Colon (tissue), 2 donors: Measurements from ENCODE around the gene PML.
"Not testable (repeated sequence)": the region's sequence is repeated elsewhere in the genome, so short reads cannot be mapped to it uniquely, and the experiment has no call there.

Experiments
- FAIRE-seq: peaks from 2 replicates; lab custom pipeline; 2012; peaks lifted over from hg19 to GRCh38; lab: Jason Lieb, UNC
- donor health status: control.
- donor health status: control.

The PML gene

DNA sequence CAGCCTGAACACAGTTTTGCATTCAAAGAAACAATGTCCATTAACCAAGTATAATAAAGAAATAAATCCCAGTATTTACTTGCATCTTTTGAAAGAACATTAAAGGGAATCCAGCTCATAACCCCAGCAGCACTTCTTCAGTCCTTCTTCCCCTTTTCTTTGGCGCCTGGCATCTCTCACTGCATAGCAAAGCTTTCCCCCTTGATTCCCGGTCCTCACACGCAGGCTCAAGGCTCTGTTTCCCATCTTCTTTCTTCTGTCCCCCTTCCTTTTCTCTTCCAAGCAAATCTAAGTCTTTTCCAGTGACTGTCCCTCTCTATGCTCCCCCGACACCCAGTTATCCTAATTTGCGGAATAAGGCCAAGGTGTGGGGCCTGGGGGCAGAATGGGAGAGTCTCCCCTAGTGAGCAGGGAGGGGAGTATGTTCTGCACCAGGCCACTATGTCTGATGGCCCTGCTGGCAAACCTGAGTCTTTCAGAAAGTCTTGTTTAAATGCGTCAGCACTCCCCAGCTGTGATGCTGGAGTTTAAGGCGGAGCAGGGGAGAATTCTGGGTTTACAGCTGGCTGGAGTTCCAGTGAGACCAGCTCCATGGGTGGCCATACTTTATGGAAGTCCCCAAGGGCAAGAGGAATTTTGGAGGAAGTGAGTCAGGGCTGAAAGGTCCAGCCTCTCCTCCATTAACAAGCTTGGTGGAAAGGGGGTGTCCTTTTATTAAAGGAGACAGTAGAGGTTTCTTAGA is 45.8 kb downstream of the PML start:
- FAIRE-seq, result no peak

DNA sequence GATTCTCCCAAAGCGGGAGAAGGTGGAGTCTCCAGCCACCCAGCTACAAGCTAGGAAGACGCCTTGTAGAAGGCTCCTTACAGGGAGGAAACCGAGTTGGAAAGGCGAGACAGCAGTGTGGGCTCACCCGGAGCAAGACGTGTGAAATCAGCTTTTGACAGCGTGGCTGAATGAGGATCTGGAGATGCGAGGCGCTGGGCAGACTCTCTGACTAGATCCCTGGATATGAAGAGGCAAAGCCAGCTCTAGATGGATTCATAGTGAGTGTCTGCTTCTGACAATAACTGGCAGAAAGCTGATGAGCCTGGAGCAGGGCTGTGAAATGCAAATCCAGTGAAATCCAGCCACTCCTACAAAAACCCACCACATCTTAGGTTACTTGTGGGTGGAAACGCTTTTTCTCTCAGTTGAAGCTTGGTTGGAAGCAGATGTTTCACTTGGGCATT is 46.8 kb downstream of the PML start:
- no peak for FAIRE-seq

DNA sequence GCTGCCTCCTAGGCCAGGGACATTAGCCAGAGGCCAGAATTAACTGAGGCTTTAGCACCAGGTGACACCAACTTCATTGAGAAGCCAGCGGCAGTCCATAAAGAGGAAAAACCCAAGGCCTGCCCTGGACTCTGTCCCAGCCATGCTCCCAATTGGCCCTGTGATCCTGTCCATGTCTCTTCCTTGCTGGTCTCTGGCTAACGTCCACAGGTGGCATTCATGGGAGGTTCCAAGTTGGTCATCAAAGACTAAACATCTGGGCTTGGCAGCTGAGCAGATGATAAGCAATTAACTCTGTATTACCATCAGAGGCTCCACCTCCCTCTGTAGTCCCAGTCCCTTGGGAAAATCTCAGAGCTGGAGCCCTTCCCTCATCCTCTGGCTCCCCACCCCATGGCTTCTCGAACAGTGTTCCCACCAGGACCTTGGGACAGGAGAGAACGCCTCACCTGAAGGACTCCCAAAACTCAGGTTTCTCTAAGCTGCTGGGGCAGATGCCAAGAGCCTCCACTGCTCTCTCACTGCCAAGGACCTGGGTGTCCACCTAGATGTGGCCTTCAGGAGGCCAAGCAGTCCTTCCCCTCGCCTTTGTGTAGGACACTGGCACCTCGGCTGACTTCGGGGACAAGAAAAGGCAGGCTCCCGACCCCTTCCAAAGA is 47.4 kb downstream of the PML start:
- no peak for FAIRE-seq

DNA sequence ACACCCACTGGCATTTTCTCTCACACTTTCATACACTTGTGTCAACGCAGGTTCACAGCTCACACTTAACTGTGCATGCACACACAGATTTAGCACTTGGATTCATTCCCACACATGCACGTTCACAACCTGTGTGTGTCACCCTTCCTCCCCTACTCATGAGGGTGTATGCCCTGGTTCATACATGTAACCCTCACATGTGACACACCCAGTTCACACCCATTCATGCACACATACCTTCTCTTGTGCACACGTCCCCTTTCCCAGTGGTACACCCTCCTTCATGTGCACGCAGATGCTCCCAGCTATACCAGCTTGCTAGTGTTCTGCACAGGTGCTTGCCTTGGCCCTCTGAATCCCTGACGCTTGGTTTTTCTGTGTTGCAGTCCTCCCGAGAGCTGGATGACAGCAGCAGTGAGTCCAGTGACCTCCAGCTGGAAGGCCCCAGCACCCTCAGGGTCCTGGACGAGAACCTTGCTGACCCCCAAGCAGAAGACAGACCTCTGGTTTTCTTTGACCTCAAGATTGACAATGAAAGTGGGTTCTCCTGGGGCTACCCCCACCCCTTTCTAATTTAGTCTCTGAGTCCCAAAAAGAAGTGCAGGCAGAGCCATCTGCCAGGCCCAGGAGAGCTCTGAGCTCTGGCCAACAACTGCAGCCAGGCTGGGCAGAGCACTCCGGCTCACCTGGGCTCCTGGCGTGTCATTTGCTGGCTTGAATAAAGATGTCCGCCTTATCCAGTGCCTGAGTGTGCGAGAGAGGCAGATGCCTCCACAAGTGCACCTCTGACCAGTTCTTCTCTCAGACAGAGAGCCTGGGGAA is 48.3 kb downstream of the PML start:
- no peak for FAIRE-seq

DNA sequence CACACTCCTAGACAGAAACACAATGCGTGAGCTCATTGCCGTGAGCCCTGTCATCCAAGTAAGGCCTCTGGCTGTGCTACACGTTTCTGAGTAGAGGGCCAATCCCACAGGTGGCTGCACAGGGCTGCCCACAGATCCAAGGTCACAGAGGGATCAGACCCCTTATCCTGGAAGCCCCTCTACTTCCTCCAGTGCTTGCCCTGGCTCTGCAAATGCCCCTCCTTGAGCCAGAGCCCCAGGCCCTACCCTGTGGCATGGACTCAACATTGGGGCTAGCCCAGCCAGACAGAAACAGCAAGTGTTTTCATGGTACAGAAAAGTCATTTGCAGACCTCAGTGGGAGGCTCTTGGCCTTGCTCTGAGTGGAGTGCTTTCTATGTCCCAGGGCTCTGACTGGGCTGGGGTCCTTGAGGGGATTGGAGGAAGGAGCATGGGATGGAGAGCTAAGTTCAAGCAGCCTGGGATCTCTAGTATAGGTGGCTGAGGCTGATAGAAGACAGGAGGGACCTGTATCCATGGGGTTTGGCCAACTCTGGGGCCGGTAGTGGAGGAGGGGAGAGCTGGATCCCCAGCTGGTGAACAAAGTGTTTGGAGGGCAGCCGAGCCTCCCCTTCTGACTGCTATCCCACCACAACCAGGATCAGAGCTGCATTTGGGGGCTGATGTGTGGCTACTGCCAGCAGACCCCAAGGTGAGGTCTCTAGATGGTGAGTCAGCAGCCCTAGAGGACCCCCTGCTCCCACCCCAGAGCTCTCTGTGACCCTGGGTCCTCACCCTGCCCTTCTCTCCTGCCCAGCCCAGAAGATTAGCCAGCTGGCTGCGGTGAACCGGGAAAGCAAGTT is 49.1 kb downstream of the PML start:
- FAIRE-seq, result no peak

DNA sequence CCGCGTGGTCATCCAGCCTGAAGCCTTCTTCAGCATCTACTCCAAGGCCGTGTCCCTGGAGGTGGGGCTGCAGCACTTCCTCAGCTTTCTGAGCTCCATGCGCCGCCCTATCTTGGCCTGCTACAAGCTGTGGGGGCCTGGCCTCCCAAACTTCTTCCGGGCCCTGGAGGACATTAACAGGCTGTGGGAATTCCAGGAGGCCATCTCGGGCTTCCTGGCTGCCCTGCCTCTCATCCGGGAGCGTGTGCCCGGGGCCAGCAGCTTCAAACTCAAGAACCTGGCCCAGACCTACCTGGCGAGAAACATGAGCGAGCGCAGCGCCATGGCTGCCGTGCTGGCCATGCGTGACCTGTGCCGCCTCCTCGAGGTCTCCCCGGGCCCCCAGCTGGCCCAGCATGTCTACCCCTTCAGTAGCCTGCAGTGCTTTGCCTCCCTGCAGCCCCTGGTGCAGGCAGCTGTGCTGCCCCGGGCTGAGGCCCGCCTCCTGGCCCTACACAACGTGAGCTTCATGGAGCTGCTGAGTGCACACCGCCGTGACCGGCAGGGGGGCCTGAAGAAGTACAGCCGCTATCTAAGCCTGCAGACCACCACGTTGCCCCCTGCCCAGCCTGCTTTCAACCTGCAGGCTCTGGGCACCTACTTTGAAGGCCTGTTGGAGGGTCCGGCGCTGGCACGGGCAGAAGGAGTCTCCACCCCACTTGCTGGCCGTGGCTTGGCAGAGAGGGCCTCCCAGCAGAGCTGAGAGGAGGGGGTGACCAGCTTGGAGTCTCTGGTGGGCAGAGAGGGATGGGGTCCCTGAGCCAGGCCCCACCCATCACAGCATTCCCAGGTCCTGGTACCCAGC is 50.0 kb downstream of the PML start:
- no peak for FAIRE-seq

DNA sequence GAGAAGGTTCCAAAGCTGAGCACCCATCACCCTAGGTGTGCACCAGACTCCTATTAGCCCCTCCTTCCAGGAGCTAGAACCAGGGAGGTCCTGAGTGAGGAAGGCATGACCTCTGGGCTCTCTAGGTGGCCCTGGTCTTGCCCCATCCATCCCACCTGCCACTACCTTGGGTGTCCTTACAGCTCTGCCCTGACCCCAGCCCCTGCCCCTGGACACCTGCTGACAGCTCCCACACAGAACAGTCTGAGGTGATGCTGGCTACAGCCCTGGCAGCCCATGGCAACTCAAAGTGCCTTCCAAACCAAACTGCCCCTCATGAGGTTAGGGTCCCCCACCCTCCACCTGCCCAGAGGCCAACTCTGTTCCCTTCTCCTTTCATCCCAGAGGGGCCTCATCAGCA is 50.7 kb downstream of the PML start:
- FAIRE-seq, result no peak

DNA sequence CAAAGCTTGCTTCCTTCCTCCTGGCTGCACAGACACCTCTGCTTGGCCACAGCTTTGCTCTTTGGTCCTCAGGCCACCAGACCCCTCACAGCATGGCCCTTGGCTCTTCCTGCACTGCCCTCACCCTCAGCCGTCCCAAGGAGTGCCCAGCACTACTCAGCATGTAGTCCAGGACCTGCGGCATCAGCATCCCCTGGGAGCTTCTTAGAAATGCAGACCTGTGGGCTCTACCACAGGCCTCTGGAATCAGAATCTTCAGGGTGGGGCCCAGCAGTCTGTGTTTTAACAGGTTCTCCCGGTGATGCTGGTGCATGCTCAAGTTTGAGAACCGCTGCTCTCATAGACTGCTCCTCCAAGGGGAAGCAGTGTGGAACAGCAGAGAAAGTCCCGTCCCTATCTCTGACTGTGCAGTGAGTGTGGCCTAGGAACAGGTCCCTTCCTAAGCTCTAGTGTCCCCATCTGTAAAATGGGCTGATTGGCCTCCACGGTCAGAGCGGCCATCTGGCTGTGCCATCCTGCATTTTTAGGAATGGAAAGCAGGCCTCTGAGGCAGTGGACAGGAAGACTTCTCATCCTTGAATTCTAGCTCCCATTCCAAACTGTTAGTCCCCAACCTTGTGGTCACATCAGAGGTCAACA is 51.2 kb downstream of the PML start:
- FAIRE-seq, result no peak

DNA sequence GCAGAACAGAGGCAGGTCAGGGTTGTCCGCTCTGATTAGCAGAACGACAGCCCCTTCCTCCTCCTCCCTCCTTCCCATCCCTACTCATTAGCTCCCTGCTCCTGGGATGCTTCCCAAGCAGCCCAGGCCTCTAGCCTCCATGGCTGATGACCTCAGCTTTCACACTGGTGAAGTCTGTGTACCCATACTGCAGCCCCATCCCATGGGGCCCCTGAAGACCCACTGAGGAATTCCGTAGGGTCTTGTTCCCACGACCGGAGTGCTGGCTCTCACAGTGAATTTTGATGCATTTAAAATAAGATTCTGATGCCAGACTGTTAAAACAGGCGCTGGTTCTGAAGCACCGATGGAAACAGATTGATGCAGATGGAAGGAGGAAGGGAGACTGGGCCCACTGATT is 51.8 kb downstream of the PML start:
- no peak for FAIRE-seq

DNA sequence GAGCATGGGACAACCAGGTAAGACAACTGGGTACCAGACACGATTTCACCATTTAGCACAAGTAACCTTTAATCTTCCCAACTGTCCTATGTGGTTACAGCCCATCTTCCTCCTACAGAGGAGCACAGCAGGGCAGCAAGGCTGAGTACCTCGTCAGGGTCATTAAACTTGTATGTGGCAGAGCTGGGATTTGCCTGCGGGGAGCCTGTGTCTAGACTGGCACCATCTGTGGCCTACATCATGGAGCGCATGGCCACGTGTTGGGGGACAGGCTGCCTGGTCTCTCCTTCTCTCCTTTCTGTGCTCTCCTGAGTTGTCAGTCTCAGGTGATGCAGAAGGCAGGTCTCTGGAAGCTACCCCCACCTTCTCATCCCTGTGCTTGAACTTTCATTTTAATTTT is 55.6 kb downstream of the PML start:
- no peak for FAIRE-seq

DNA sequence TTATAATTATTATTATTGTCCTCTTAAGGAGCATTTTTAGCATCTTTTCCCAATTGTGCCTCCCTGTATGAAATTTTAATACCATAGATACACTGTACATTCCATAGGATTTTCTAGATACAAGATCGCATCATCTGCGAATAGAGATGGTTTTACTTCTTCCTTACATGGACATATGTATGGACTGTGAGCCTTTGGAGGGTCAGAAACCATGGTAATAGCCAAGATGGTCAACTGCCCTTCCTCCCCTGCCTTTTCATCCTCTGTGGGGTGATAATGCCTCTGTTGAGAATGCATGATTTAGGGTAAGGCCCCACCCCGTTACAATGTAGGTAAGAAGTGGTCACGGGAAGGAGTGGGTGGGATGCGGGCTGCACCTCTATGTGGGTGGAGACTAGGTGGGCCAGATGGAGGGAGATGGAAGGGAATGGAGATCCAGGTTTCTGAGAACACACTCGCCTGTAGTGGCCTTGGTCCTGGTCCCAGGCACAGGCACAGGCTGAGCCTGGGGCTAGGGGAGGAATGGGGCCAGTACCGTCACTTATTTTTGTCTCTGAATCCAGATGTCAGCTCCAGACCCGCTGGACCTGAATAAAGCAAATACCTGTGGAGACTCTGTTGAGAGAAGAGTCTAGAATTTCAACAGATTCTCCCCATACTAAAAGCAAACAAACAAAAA is 56.2 kb downstream of the PML start:
- no peak for FAIRE-seq

DNA sequence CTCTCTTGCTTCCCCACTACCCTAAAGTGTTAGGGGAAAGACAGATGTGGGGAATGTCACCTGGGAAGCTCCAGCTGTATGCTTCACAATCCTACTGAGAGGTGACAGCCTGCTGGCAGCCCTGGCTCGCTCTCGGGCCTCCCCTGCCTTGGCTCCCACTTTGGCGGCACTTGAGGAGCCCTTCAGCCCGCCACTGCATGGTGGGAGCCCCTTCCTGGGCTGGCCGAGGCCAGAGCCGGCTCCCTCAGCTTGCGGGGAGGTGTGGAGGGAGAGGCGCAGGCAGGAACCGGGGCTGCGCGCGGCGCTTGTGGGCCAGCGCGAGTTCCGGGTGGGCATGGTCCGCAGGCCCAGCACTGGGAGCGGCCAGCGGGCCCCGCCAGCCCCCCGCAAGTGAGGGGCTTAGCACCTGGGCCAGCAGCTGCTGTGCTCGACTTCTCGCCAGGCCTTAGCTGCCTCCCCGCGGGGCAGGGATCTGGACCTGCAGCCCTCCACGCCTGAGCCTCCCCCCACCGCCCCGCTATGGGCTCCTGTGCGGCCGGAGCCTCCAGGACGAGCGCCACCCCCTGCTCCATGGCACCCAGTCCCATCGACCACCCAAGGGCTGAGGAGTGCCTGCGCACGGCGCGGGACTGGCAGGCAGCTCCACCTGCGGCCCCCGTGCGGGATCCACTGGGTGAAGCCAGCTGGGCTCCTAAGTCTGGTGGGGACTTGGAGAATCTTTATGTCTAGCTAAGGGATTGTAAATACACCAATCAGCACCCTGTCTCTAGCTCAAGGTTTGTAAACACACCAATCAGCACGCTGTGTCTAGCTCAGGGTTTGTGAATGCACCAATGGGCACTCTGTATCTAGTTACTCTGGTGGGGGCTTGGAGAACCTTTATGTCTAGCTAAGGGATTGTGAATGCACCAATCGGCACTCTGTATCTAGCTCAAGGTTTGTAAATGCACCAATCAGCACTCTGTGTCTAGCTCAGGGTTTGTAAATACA is 58.0 kb downstream of the PML start:
- FAIRE-seq, result not testable (repeated sequence)

DNA sequence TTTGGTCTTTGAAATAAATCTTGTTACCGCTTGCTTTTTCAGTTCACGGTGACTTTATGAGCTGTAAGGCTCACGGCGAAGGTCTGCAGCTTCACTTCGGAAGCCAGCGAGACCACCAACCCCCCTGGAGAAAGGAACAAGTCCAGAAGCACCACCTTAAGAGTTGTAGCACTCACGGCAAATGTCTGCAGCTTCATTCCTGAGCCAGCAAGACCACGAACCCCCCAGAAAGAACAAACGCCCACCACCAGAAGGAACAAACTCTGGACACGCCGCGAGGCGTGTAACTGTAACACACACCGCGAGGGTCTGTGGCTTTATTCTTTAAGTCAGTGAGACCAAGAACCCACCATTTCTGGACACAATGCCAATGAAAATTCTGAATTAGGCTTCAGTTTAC is 59.0 kb downstream of the PML start:
- no peak for FAIRE-seq

DNA sequence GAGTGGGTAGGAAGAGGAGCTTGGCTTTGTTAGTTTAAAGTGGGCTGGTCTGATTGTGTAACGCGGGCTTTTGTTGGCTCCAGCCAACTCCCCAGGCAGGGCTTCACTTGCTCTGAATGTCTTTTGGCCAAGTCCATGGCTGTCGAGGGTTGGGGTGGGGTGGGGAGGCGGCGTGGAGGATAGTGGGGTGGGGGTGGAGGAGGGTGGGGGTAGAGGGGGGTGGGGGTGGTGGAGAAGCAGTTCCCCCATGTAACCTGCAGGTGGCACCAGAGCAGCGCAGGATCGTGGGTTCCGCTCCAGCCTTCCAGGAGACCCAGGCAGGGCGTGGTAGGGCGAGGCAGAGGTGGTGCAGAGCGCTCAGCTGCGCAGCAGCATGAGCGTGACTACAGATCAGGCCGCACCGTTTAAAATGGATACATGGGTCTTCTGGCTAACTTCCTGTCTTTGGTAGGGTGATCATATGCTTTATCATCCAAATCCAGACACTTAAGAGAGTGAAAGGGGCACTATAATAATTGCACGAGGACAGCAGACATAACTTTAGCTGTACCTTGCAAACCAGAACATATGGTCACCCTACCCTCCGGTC is 59.5 kb downstream of the PML start:
- FAIRE-seq, result no peak

DNA sequence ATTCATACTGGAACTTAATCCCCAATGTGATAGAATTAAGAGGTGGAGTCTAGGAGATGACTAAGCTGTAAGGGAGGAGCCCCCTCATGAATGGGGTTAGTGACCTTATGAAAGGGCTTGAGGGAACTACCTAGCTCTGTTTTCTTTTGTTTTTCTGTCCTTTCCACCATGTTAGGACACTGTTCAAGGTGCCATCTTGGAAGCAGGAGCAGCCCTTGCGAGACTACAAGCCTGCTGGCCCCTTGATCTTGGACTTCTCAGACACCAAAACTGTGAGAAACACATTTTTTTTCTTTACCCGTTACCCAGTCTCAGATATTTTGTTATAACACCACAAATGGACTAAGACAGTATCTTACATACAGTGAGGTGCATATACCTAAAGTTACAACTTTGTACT is 61.3 kb downstream of the PML start:
- FAIRE-seq, result no peak

DNA sequence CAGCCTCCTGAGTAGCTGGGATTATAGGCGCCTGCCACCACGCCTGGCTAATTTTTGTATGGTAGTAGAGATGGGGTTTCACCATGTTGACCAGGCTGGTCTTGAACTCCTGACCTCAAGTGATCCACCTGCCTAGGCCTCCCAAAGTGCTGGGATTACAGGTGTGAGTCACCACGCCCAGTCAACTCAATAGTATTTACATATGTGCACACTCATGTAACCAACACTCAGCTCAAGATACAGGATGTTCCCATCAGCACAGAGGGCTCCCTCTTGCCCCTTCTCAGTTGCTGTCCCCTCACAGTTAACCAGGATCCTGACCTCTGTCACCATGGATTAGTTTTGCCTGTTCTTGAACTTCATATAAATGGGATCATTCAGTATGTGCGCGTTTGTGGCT is 61.8 kb downstream of the PML start:
- FAIRE-seq, result not testable (repeated sequence)

DNA sequence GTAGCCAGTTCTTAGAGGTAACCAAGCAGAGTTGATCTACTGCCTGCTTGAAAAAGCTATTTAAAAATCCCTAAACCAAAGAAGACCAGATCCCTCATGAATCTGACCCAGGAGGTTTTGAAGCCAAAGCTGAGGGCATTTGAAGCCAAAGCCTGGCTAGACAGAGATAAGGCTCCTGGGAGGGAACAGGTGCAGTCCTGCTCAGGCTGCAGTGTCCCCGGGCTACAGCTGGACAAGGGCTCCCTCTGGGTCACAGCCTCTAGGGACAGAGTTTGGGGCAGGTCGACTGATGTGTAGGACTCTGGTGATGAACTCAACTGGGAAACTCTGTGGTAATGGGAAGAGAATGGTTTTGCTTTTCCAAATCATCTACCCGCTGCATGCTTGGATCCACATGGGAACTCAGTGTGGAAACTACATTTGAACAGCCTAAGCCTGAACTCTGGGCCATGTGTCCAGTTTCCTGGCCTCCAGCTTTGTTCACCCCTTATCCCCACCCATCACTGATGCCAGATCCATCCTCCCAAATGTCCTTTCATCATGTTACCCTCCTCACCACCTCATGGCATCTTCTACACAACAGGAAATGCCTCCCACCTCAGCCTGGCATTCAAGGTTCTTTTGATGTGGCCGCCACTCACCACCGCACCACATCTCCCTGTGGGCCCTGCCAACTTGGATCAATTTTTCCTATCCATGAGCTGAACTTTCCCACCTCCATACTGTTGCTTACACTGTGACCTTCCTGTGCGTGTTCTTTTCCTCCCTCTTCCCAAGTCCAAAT is 64.7 kb downstream of the PML start:
- FAIRE-seq, result not testable (repeated sequence)

DNA sequence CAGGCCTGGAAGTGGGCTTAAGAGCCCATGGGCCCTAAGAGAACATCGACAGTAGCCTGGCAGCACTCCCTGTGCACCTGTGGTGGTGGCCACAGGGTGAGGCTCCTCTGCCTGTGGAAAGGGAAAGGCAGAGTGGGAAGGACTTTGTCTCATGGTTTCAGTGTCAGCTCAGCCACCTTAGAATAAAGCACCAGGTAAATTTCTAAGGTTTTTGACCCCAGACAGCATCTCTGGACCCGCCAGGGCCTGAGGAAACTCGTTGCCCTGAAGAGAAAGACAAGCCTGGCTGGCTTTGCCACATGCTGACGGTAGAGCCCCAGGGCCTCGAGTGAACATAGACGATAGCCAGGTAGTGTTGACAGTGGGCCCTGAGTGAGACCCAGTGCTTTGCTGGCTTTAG is 65.7 kb downstream of the PML start:
- FAIRE-seq, result no peak
